Lower leg skin (tissue), 3 donors: Measurements from ENCODE around the gene MRPL43.

Experiments used
- POLR2A ChIP-seq, 2 donors: fragments of 450-650 bp; IDR thresholded peaks; one replicate each; pipeline ENCODE4 v1.6.1; 2016 to 2017; ENCODE audit warnings: antibody characterized with exemption in 2 of 2, mild to moderate bottlenecking in 1 of 2, moderate library complexity in 1 of 2
- TF ChIP-seq, protein P1 (sequence below), 3 donors: fragments of 450-650 bp; IDR thresholded peaks; one replicate each; pipeline ENCODE4 v1.5.1; 2016; ENCODE audit warnings: antibody characterized with exemption in 3 of 3, mild to moderate bottlenecking in 3 of 3, moderate library complexity in 2 of 3

DNA sequence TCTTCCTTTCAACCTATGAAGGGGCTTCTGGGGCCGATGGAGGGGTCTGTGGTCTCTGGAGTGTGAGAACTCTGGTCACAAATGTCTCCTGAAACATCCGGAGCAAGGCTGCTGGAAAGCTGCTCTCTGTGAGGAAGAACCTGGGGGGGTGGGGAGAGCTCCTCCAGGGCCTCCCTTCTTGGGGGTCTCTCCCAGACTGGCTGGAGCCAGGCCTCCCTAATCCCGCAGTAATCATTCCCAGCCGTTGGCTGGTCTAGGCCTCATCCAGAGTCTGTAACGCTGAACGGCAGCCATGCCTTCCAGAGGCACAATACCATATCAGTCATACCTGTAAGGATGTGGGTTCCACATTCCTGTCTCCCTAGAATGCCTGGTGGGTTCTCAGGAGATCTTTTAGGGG is 7.9 kb upstream of the MRPL43 start:
- TF ChIP-seq, protein P1, sequence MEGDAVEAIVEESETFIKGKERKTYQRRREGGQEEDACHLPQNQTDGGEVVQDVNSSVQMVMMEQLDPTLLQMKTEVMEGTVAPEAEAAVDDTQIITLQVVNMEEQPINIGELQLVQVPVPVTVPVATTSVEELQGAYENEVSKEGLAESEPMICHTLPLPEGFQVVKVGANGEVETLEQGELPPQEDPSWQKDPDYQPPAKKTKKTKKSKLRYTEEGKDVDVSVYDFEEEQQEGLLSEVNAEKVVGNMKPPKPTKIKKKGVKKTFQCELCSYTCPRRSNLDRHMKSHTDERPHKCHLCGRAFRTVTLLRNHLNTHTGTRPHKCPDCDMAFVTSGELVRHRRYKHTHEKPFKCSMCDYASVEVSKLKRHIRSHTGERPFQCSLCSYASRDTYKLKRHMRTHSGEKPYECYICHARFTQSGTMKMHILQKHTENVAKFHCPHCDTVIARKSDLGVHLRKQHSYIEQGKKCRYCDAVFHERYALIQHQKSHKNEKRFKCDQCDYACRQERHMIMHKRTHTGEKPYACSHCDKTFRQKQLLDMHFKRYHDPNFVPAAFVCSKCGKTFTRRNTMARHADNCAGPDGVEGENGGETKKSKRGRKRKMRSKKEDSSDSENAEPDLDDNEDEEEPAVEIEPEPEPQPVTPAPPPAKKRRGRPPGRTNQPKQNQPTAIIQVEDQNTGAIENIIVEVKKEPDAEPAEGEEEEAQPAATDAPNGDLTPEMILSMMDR (IDR thresholded peaks at IDR 0.05) = no peak
- no peak for TF ChIP-seq POLR2A (IDR thresholded peaks at IDR 0.05)
